Osteoblast (primary cell): ENCODE measurements around the gene MSMP. TPM values are rescaled to one million over a fixed set of nuclear protein-coding genes. Genes with fewer than 3 reads are reported as not detected.

ENCODE experiments used
- DNase-seq: peaks from one replicate; pipeline ENCODE4 v3.0.0; 2011; ENCODE audit warnings: low spot score, mixed read lengths; ENCODE audit not compliant: insufficient read length; ENCODE audit errors: missing footprints
- H2AFZ ChIP-seq: 2 replicates; pipeline ENCODE4 v1.6.0; 2011; ENCODE audit warnings: mild to moderate bottlenecking, low read length
- H3K27ac ChIP-seq: 2 replicates; pipeline ENCODE4 v1.5.1; 2011; ENCODE audit warnings: mild to moderate bottlenecking, low read depth, low read length, moderate library complexity
- H3K27me3 ChIP-seq: 2 replicates; pipeline ENCODE4 v1.6.0; 2012; ENCODE audit warnings: mild to moderate bottlenecking, control low read depth, inconsistent platforms, low read length, moderate library complexity; ENCODE audit not compliant: insufficient read depth
- H3K36me3 ChIP-seq: 2 replicates; pipeline ENCODE4 v1.5.1; 2011; ENCODE audit warnings: mild to moderate bottlenecking, low read length, control low read depth, moderate library complexity; ENCODE audit not compliant: insufficient read depth
- H3K4me1 ChIP-seq: 2 replicates; pipeline ENCODE4 v1.5.1; 2011; ENCODE audit warnings: mild to moderate bottlenecking, low read length, control low read depth, moderate library complexity; ENCODE audit not compliant: insufficient read depth
- H3K4me2 ChIP-seq: 2 replicates; pipeline ENCODE4 v1.6.0; 2011; ENCODE audit warnings: mild to moderate bottlenecking, low read length; ENCODE audit not compliant: insufficient read depth
- H3K4me3 ChIP-seq: fragments of 200-600 bp; sonication (generic); 3 replicates; pipeline ENCODE4 v1.5.1; 2012; ENCODE audit warnings: mild to moderate bottlenecking, low read length, inconsistent platforms; ENCODE audit not compliant: insufficient read depth
- H3K79me2 ChIP-seq: 2 replicates; pipeline ENCODE4 v1.6.0; 2012; ENCODE audit warnings: mild to moderate bottlenecking, low read length, control low read depth, inconsistent platforms; ENCODE audit not compliant: insufficient read depth
- H3K9me3 ChIP-seq: 2 replicates; pipeline ENCODE4 v1.5.1; 2011; ENCODE audit warnings: low read depth, low read length, control low read depth
- H4K20me1 ChIP-seq: 2 replicates; pipeline ENCODE4 v1.6.0; 2012; ENCODE audit warnings: mild to moderate bottlenecking, low read length, control low read depth; ENCODE audit not compliant: insufficient read depth
- CTCF ChIP-seq: IDR thresholded peaks from 2 replicates; pipeline ENCODE4 v1.5.1; 2011; ENCODE audit warnings: mild to moderate bottlenecking, low read depth, low read length, moderate library complexity; ENCODE audit errors: extremely low read depth
- total RNA-seq: library from RNA; depleted of rRNA; stranded (reverse); fragments of >200 nt; gene quantifications from 2 replicates; pipeline ENCODE4 v1.2.3, GENCODE V29; 2012

MSMP gene
- total RNA-seq, 1 donor, result not detected

DNA sequence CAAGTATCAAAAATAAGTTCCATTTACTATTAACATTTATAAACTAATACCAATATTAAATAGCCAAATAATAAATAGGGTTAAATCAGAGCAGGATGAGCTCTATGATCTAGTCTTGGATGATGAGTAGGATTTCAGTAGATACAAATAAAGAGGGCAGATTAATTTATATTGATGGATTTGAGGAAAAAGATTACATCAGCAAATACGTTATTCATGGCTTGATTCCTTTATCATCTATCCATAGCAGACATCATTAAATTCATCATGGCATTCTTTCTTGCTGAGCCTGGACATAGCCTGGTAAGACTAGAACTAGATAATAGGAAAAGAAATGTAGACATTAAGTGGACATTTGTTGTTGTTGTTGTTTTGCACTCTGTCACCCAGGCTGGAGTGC is 13.4 kb upstream of the MSMP start:
- H3K27ac ChIP-seq, result no peak overlapping the region
- no peak overlapping the region for H2AFZ ChIP-seq
- no peaks in the 10 kb centered on the region for H3K36me3 ChIP-seq
- H3K4me3 ChIP-seq, result no peak overlapping the region
- H3K4me2 ChIP-seq, result no peak overlapping the region
- no peaks in the 10 kb centered on the region for H3K9me3 ChIP-seq
- DNase-seq, result no peak
- peaks cover 13% of the 10 kb centered on the region for H3K4me1 ChIP-seq
- no peak for TF ChIP-seq CTCF
- H4K20me1 ChIP-seq, result no peaks in the 10 kb centered on the region
- H3K79me2 ChIP-seq, result no peaks in the 10 kb centered on the region
- peaks cover 5% of the 10 kb centered on the region for H3K27me3 ChIP-seq

GRCh38 chr9:35766997-35767396 is 12.9 kb upstream of the MSMP start:
- no peak for TF ChIP-seq CTCF
- H3K27me3 ChIP-seq, result peaks cover 5% of the 10 kb centered on the region
- peaks cover 11% of the 10 kb centered on the region for H3K4me1 ChIP-seq
- no peaks in the 10 kb centered on the region for H3K79me2 ChIP-seq
- H3K4me3 ChIP-seq, result no peak overlapping the region
- H3K9me3 ChIP-seq, result no peaks in the 10 kb centered on the region
- no peaks in the 10 kb centered on the region for H3K36me3 ChIP-seq
- H2AFZ ChIP-seq, result no peak overlapping the region
- no peak overlapping the region for H3K27ac ChIP-seq
- H3K4me2 ChIP-seq, result no peak overlapping the region
- no peaks in the 10 kb centered on the region for H4K20me1 ChIP-seq
- DNase-seq, result no peak

DNA sequence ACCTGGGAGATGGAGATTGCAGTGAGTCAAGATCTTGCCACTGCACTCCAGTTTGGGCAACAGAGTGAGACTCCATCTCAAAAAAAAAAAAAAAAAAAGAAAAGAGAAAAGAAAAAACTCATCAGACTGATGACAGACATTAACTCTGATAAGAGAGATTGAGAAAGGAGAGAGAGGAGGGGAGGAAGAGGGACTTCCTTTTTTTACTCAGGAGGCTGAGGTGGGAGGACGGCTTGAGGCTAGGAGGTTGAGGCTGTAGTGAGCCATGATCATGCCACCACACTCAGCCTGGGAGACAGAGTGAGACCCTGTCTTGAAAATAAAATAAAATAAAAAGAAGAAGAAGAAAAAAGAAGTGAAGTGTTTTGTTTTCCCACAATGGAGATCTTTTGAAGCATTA is 9.7 kb upstream of the MSMP start:
- no peak for TF ChIP-seq CTCF
- Histone ChIP-seq H4K20me1 (no peaks in the 10 kb centered on the region), H3K4me2 (no peak overlapping the region), H3K36me3 (no peaks in the 10 kb centered on the region), H3K27ac (no peak overlapping the region), H3K4me1 (peaks cover 8% of the 10 kb centered on the region), H3K79me2 (no peaks in the 10 kb centered on the region), H3K27me3 (no peaks in the 10 kb centered on the region), H3K9me3 (no peaks in the 10 kb centered on the region), H2AFZ (no peak overlapping the region), H3K4me3 (no peak overlapping the region)
- DNase-seq, result no peak

- DNase-seq, result no peak
- Histone ChIP-seq H2AFZ (no peak overlapping the region), H3K4me3 (no peak overlapping the region), H3K79me2 (no peaks in the 10 kb centered on the region), H4K20me1 (no peaks in the 10 kb centered on the region), H3K4me2 (no peak overlapping the region), H3K4me1 (peaks cover 13% of the 10 kb centered on the region), H3K36me3 (no peaks in the 10 kb centered on the region), H3K27ac (no peak overlapping the region), H3K9me3 (no peaks in the 10 kb centered on the region), H3K27me3 (no peaks in the 10 kb centered on the region)
- TF ChIP-seq CTCF, result no peak
Measured at GRCh38 chr9:35763181-35763580, 9.1 kb upstream of the MSMP start.
